ENCODE measurements around the gene MON1B.
"Not testable (repeated sequence)": the region's sequence is repeated elsewhere in the genome, so short reads cannot be mapped to it uniquely, and the experiment has no call there.

MON1B gene

DNA sequence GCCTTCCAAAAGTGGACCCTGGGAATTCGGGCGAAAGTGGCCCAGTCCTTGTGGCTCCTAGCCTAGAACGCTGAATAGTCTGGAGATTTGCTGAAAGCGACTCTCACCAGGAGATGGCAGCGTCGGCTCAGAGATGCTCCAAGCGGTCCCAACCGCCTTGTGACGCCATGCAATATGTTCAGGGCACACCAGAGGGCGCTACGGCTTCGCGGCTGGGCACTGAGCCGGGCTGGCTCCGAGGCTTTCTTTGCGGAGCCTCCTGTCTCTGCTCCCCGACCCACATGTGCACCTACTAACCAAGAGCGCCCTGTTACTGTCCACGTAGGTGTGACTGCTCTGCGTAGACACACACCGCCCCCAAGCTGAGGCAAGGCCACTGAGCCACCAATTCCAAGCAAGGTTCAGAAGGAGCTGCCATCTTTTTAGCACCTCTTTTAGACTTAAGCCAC is 45.1 kb downstream of the MON1B start:
- H3K4me3 ChIP-seq (ENCODE audit: low read depth in 1 of 2, low read length in 2 of 2): peak overlapping the region in 1 of 2 donors; percentile 50
- H3K27me3 ChIP-seq (ENCODE audit: control insufficient read depth in 1 of 2, insufficient read depth in 2 of 2, low read length in 2 of 2): peaks cover 0 to 7% of the 10 kb centered on the region in 2 donors
- H3K9me3 ChIP-seq (ENCODE audit: control insufficient read depth in 1 of 2, low read length in 2 of 2): no peaks in the 10 kb centered on the region
- H3K4me1 ChIP-seq (ENCODE audit: control insufficient read depth in 1 of 2, insufficient read depth in 2 of 2, low read length in 2 of 2): no peaks in the 10 kb centered on the region
- no peak overlapping the region for H3K27ac ChIP-seq (ENCODE audit: low read depth, low read length)
- H3K36me3 ChIP-seq (ENCODE audit: control insufficient read depth in 1 of 2, insufficient read depth in 2 of 2, low read length in 2 of 2): no peaks in the 10 kb centered on the region
- H3K9ac ChIP-seq (ENCODE audit: low read depth in 1 of 2, low read length in 2 of 2): no peak overlapping the region

DNA sequence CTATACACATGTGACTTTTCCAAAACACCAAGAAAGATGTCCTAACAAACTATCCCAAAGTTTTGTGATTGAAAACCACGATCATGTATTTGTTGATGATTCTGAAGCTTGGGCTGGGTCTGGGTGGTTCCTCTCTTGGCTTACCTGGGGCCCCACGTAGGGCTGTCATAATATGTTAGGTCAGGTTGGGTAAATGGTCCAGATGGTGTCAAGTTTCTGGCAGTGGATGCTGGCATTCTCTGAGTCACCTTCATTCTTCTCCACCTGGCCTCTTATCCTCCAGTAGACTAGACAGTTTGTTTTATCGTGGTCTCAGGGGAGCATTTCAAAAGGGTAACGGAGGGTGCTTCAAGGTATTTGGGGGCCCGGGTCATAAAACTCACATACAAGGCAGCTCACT is 47.6 kb downstream of the MON1B start:
- H3K27ac ChIP-seq (ENCODE audit: low read depth, low read length): no peak overlapping the region
- peaks cover 0 to 7% of the 10 kb centered on the region in 2 donors for H3K27me3 ChIP-seq (ENCODE audit: control insufficient read depth in 1 of 2, insufficient read depth in 2 of 2, low read length in 2 of 2)
- H3K4me3 ChIP-seq (ENCODE audit: low read depth in 1 of 2, low read length in 2 of 2): no peak overlapping the region
- H3K9ac ChIP-seq (ENCODE audit: low read depth in 1 of 2, low read length in 2 of 2): no peak overlapping the region
- H3K9me3 ChIP-seq (ENCODE audit: control insufficient read depth in 1 of 2, low read length in 2 of 2): no peaks in the 10 kb centered on the region
- no peaks in the 10 kb centered on the region for H3K36me3 ChIP-seq (ENCODE audit: control insufficient read depth in 1 of 2, insufficient read depth in 2 of 2, low read length in 2 of 2)
- H3K4me1 ChIP-seq (ENCODE audit: control insufficient read depth in 1 of 2, insufficient read depth in 2 of 2, low read length in 2 of 2): no peaks in the 10 kb centered on the region

DNA sequence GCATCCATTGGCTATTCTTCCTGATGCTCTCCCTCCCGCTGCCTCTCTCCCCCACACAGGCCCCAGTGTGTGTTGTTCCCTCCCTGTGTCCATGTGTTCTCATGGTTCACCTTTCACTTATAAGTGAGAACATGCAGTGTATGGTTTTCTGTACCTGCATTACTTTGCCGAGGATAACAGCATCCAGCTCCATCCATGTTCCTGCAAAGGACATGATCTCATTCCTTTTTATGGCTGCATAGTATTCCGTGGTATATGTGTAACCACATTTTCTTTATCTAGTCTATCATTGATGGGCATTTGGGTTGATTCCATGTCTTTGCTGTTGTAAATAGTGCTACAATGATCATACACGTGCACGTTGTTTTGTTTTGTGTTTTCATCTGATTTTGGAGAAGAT is 51.5 kb downstream of the MON1B start:
- H3K36me3 ChIP-seq (ENCODE audit: control insufficient read depth in 1 of 2, insufficient read depth in 2 of 2, low read length in 2 of 2); H3K9me3 ChIP-seq (ENCODE audit: control insufficient read depth in 1 of 2, low read length in 2 of 2); H3K4me3 ChIP-seq (ENCODE audit: low read depth in 1 of 2, low read length in 2 of 2); H3K27me3 ChIP-seq (ENCODE audit: control insufficient read depth in 1 of 2, insufficient read depth in 2 of 2, low read length in 2 of 2); H3K9ac ChIP-seq (ENCODE audit: low read depth in 1 of 2, low read length in 2 of 2); H3K27ac ChIP-seq (ENCODE audit: low read depth, low read length); H3K4me1 ChIP-seq (ENCODE audit: control insufficient read depth in 1 of 2, insufficient read depth in 2 of 2, low read length in 2 of 2): not testable (repeated sequence)

DNA sequence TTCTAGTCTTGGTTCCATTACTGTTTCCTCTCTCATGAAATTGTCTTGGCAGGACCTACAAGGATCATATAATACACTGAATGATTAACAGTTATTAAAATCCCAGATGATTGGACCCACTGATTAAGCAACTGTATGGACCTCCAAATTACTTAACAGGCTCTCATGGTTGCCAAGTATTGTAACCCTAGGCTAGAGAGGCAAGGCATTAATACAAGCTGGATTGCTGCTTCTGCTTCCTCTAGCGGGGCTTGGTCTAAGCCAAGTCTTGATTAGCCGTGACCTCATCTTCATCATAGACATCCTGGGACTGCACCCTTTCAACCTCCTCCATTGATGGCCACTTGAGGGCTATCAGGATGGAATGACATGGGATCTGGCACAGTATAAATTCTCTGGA is 55.2 kb downstream of the MON1B start:
- H3K27ac ChIP-seq (ENCODE audit: low read depth, low read length): no peak overlapping the region
- H3K4me1 ChIP-seq (ENCODE audit: control insufficient read depth in 1 of 2, insufficient read depth in 2 of 2, low read length in 2 of 2): no peaks in the 10 kb centered on the region
- no peaks in the 10 kb centered on the region for H3K27me3 ChIP-seq (ENCODE audit: control insufficient read depth in 1 of 2, insufficient read depth in 2 of 2, low read length in 2 of 2)
- no peak overlapping the region for H3K9ac ChIP-seq (ENCODE audit: low read depth in 1 of 2, low read length in 2 of 2)
- no peaks in the 10 kb centered on the region for H3K36me3 ChIP-seq (ENCODE audit: control insufficient read depth in 1 of 2, insufficient read depth in 2 of 2, low read length in 2 of 2)
- H3K4me3 ChIP-seq (ENCODE audit: low read depth in 1 of 2, low read length in 2 of 2): no peak overlapping the region
- H3K9me3 ChIP-seq (ENCODE audit: control insufficient read depth in 1 of 2, low read length in 2 of 2): no peaks in the 10 kb centered on the region

- H3K36me3 ChIP-seq (ENCODE audit: control insufficient read depth in 1 of 2, insufficient read depth in 2 of 2, low read length in 2 of 2): no peaks in the 10 kb centered on the region
- H3K9ac ChIP-seq (ENCODE audit: low read depth in 1 of 2, low read length in 2 of 2): no peak overlapping the region
- H3K27me3 ChIP-seq (ENCODE audit: control insufficient read depth in 1 of 2, insufficient read depth in 2 of 2, low read length in 2 of 2): no peaks in the 10 kb centered on the region
- H3K27ac ChIP-seq (ENCODE audit: low read depth, low read length): no peak overlapping the region
- no peaks in the 10 kb centered on the region for H3K4me1 ChIP-seq (ENCODE audit: control insufficient read depth in 1 of 2, insufficient read depth in 2 of 2, low read length in 2 of 2)
- H3K4me3 ChIP-seq (ENCODE audit: low read depth in 1 of 2, low read length in 2 of 2): no peak overlapping the region
- H3K9me3 ChIP-seq (ENCODE audit: control insufficient read depth in 1 of 2, low read length in 2 of 2): no peaks in the 10 kb centered on the region
These were observed 59.4 kb downstream of the MON1B start for GRCh38 chr16:77250400-77250799.

Data from duodenal mucosa (tissue), 2 donors.